HFF-Myc (cell line): ENCODE results near the gene CPNE4.

Experiments
- DNase-seq: peaks from one replicate; pipeline ENCODE4 v3.0.0-alpha.2; 2011; ENCODE audit warnings: low read depth; ENCODE audit errors: extremely low read depth
- H3K4me3 ChIP-seq: replicated peaks from 2 replicates; pipeline ENCODE4 v1.5.1; 2011; ENCODE audit warnings: low read depth, mild to moderate bottlenecking, control low read depth, low read length
- CTCF ChIP-seq: IDR thresholded peaks from 2 replicates; pipeline ENCODE4 v1.5.1; 2012; ENCODE audit warnings: mild to moderate bottlenecking, low read depth, low read length, control low read depth; ENCODE audit errors: missing control alignments

The CPNE4 gene

DNA sequence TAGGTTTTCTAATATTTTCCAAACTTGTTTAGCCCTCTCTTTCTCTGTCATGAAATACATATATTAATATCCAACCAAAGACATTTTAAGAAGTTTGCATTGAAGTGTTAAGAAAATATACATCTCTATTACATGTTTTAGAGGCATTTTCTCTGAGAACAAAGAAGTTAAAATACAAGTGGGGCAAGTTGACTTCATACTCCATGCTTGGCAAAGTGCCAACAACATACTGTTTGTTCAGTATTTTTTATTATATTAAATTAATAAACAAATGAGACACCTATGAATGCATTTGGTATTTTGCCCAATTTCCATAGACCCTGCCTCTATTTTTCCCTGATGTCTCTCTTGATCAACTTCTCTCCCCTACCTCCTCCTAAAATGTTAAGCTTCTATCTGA lies 299.3 kb downstream of the CPNE4 start:
- DNase-seq, result no peak
- H3K4me3 ChIP-seq, result no peak overlapping the region
- no peak for TF ChIP-seq CTCF

GRCh38 chr3:131735116-131735515 lies 299.7 kb downstream of the CPNE4 start:
- TF ChIP-seq CTCF, result no peak
- H3K4me3 ChIP-seq, result no peak overlapping the region
- no peak for DNase-seq

- H3K4me3 ChIP-seq, result no peak overlapping the region
- no peak for TF ChIP-seq CTCF
- DNase-seq, result no peak
Observed at GRCh38 chr3:131733086-131733841, 301.6 kb downstream of the CPNE4 start.

DNA sequence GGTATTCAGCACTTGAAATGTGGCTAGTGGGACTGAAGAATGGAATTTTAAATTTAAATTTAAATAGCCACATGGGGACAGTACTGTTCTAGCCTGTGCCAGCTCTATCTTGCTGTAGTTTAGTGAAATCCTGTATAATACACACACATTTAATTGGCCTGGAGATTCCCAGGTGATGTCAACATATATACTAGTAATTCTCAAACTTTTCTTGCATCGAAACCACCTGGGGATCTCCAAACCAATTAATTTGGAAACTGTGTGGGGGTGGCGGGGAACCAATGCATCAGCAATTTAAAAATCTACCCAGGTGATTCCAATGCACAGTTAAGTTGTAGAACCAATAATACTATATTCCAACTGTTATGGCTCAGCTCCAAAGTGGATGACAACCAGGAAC lies 303.1 kb downstream of the CPNE4 start:
- DNase-seq, result no peak
- H3K4me3 ChIP-seq, result no peak overlapping the region
- no peak for TF ChIP-seq CTCF

- DNase-seq, result no peak
- TF ChIP-seq CTCF, result no peak
- no peak overlapping the region for H3K4me3 ChIP-seq
Observed at GRCh38 chr3:131730581-131730980, 304.2 kb downstream of the CPNE4 start.

- DNase-seq, result no peak
- TF ChIP-seq CTCF, result no peak
Observed at GRCh38 chr3:131729643-131730017, 305.2 kb downstream of the CPNE4 start.

More at GRCh38 chr3:131729643-131730017, 305.2 kb downstream of the CPNE4 start:
- no peak overlapping the region for H3K4me3 ChIP-seq
